ENCODE results near the gene RIN3.

The RIN3 gene

GRCh38 chr14:92493492-92493891 is 20.1 kb upstream of the RIN3 start:
- DNase-seq (ENCODE audit: low spot score) = no peak
- TF ChIP-seq CTCF (IDR thresholded peaks at IDR 0.05; ENCODE audit: extremely low read depth, missing control alignments) = no peak

DNA sequence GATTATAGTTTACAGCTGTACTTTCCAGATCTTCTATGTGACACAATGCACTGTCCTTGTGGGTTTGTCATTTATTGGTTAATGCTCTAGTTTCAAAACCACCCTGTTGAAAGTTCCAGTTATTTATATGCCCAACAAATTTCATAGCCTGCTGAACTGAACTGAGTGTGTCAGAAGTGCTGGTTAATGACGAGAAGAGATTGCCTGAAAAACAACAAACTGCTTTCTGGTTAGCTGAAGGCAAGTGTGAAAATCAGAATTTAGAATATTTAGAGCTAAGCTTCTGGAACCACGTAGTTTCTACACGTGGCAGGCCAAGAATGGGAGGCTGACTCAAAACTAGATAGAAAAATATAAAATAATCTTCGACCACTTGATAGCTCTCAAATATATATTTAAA is 19.1 kb upstream of the RIN3 start:
- no peak for DNase-seq (ENCODE audit: low spot score)
- no peak for TF ChIP-seq CTCF (IDR thresholded peaks at IDR 0.05; ENCODE audit: extremely low read depth, missing control alignments)

DNA sequence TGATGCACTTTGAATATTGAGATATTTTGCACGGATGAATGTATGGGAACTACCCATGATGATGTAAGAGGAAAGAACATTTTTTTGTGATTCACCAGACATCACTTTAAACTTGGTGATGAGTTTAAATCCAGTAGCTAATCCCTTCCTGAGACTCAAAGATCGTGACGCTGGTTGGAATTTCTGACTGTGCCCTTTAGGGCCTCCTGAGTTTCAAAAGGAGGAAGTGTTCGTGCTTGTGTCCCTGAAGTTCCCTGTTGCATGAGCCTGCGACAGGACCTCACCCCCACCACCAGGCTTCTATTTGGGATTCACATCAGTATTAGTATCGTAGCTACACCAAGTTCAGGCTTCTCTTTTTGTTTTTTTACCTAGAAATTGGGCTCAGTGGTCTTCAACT is 18.6 kb upstream of the RIN3 start:
- no peak for TF ChIP-seq CTCF (IDR thresholded peaks at IDR 0.05; ENCODE audit: extremely low read depth, missing control alignments)
- DNase-seq (ENCODE audit: low spot score) = no peak

GRCh38 chr14:92496191-92496857 is 17.3 kb upstream of the RIN3 start:
- no peak for TF ChIP-seq CTCF (IDR thresholded peaks at IDR 0.05; ENCODE audit: extremely low read depth, missing control alignments)
- no peak for DNase-seq (ENCODE audit: low spot score)

DNA sequence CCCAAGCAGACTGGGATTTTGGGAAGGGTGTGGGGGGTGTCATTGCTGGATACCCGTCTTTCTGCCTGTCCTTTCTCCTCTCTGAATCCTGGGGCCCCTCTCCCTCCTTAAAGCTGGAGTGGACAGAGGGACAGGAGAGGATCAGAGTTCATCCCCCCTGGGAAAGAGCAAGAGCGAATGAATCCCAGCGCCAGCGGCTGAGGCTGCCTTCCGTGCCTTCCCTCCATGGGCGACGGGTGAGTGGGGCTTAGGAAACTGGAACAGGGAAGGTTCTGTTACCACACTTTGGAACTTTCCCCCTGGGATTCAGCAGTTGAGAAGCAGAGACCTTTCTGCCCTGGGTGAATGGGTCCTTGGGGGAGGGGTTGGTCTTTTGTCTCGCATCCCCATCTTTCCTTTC is 16.2 kb upstream of the RIN3 start:
- TF ChIP-seq CTCF (IDR thresholded peaks at IDR 0.05; ENCODE audit: extremely low read depth, missing control alignments) = no peak
- DNase-seq (ENCODE audit: low spot score) = no peak

- no peak for TF ChIP-seq CTCF (IDR thresholded peaks at IDR 0.05; ENCODE audit: extremely low read depth, missing control alignments)
- DNase-seq (ENCODE audit: low spot score) = no peak
These were observed 14.3 kb upstream of the RIN3 start for GRCh38 chr14:92499234-92499633.

DNA sequence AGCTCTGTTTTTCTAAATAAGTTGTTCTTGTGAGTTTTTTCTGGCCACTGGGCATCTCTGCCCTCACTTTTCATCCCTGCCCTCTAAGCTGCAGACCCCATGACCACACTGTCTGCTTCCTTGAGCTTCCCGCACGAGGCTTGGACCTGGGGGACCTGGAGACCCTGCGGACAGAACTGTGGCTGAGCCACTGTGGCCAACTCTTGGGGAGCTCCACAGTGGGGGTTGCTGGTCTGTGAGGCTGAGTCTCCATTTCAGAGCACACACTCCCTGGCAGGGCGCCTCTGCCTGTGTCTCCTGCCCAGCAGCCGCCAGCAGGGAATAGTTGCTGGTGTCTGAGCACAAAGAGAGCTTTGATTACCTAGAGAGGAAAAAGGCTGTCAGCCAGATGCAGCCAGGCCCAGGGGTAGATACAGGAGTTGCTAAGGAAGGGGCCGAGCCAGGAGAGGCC is 13.1 kb upstream of the RIN3 start:
- TF ChIP-seq CTCF (IDR thresholded peaks at IDR 0.05; ENCODE audit: extremely low read depth, missing control alignments) = no peak
- DNase-seq (ENCODE audit: low spot score) = no peak
